ENCODE results near the gene FHIT.

DNA sequence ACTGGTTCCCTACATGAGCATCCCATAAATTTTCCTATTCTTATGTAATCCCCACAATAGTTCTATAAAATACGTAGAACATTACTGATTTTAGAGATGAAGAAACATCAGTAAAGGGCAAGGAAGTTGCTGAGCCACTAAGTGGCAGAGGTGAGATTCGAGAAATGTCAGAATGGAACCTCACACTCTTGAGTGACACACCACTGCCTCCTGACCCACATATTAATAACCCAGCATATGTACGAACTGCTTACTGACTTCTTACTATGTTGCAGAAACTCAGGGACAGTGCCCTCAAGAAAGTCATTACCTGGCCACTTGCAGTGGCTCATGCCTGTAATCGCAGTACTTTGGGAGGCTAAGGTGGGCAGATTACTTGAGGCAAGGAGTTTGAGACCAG, 1022.4 kb downstream of the FHIT start:
- TF ChIP-seq, protein P1, sequence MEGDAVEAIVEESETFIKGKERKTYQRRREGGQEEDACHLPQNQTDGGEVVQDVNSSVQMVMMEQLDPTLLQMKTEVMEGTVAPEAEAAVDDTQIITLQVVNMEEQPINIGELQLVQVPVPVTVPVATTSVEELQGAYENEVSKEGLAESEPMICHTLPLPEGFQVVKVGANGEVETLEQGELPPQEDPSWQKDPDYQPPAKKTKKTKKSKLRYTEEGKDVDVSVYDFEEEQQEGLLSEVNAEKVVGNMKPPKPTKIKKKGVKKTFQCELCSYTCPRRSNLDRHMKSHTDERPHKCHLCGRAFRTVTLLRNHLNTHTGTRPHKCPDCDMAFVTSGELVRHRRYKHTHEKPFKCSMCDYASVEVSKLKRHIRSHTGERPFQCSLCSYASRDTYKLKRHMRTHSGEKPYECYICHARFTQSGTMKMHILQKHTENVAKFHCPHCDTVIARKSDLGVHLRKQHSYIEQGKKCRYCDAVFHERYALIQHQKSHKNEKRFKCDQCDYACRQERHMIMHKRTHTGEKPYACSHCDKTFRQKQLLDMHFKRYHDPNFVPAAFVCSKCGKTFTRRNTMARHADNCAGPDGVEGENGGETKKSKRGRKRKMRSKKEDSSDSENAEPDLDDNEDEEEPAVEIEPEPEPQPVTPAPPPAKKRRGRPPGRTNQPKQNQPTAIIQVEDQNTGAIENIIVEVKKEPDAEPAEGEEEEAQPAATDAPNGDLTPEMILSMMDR (IDR thresholded peaks at IDR 0.05), result no peak
- TF ChIP-seq POLR2A (IDR thresholded peaks at IDR 0.05), result no peak
